Adrenal gland (tissue), 12 donors: ENCODE results near the gene CEP78. TPM values are rescaled to one million over a fixed set of nuclear protein-coding genes. Genes with fewer than 3 reads are reported as not detected.

ENCODE experiments used
- DNase-seq, 7 donors: peaks; one replicate each; pipeline ENCODE4 v3.0.0-alpha.2; 2019 to 2020
- H3K27ac ChIP-seq, 5 donors: fragments of 200-600 bp; sonication (generic) in 4 of 5; 1 replicate in 3 of 5; 2 replicates in 2 of 5; pipeline versions ENCODE4 v1.5.1 to v1.8.0; 2016 to 2020; ENCODE audit warnings: mild to moderate bottlenecking in 1 of 5
- H3K27me3 ChIP-seq: fragments of 200-600 bp; 2 replicates; pipeline ENCODE4 v1.8.0; 2021
- H3K36me3 ChIP-seq, 2 donors: fragments of 200-600 bp; replicated peaks in 1 of 2; 1 replicate in 1 of 2; 2 replicates in 1 of 2; pipeline versions ENCODE4 v1.5.1 to v1.8.0; 2018 to 2022
- H3K4me1 ChIP-seq, 2 donors: fragments of 200-600 bp; replicated peaks in 1 of 2; 1 replicate in 1 of 2; 2 replicates in 1 of 2; pipeline versions ENCODE4 v1.5.1 to v1.8.0; 2018 to 2021
- H3K4me3 ChIP-seq, 4 donors: fragments of 200-600 bp; sonication (generic) in 3 of 4; one replicate each; pipeline ENCODE4 v1.5.1; 2016 to 2018
- H3K9me3 ChIP-seq, 3 donors: fragments of 200-600 bp; sonication (generic) in 1 of 3; replicated peaks in 1 of 3; 1 replicate in 2 of 3; 2 replicates in 1 of 3; pipeline versions ENCODE4 v1.5.1 to v1.8.0; 2016 to 2021
- POLR2A ChIP-seq, 2 donors: fragments of 450-650 bp; IDR thresholded peaks; one replicate each; pipeline ENCODE4 v1.6.1; 2017; ENCODE audit warnings: antibody characterized with exemption in 2 of 2, mild to moderate bottlenecking in 2 of 2, moderate library complexity in 1 of 2
- WGBS, 4 donors: extraction: QIAGEN DNeasy Blood & Tissue Kit in 2 of 4; methylation state at CpG; one replicate each; pipeline versions ENCODE4 v1.1.5 to v1.1.7; 2013 to 2017; 5-methylcytosine and 5-hydroxymethylcytosine counted together
- intact Hi-C, 2 donors: fragments of 100-400 bp; cut with DNase I; formaldehyde crosslinking; loops; one replicate each; pipeline versions ENCODE4 v1.14.1 to v1.15.0; 2022 to 2023
- polyA plus RNA-seq, 3 donors: library from polyadenylated mRNA; stranded (reverse); fragments of 200-250 nt in 2 of 3; fragments of 350-450 nt in 1 of 3; fragmentation: Illumina TruSeq in 1 of 3; extraction: RNeasy Lipid Tissue Mini Kit (QIAGEN cat#74804) in 1 of 3; gene quantifications; one replicate each; pipeline ENCODE4 v1.2.3, GENCODE V29; 2013 to 2014
- small RNA-seq, 2 donors: library from RNA; depleted of rRNA; stranded (forward); fragments of <200 nt; gene quantifications; one replicate each; pipeline ENCODE3, GENCODE V24; 2016
- total RNA-seq, 9 donors: library from RNA; depleted of rRNA in 4 of 9; stranded (reverse); fragments of >200 nt in 4 of 9; fragments of 120-200 nt in 1 of 9; fragmentation: NEBNext Ultra II Directional in 1 of 9; extraction: Animal tissue kit (Norgen Biotek cat#: 25700) in 1 of 9; gene quantifications; one replicate each; pipeline versions ENCODE4 v1.1.0 to v1.2.4, GENCODE V29; 2013 to 2023
- TF ChIP-seq, protein P1 (sequence below), 6 experiments: fragments of 450-650 bp in 4 of 6; fragments of 200-600 bp in 2 of 6; sonication (generic) in 1 of 6; IDR thresholded peaks; 1 replicate in 5 of 6; 2 replicates in 1 of 6; pipeline versions ENCODE4 v1.5.1 to v1.8.0; 2016 to 2021; ENCODE audit warnings: antibody characterized with exemption in 6 of 6, mild to moderate bottlenecking in 2 of 6, moderate library complexity in 1 of 6
- donor health status: healthy with polysubstance abuse.
- donor health status: Bipolar disorder and iron deficiency.
- donor health status: DM: yes; HTN: yes; CAD: no.
- donor health status: DM: no; HTN: no; CAD: no.
- donor health status: DM: no; HTN: no; CAD: no.
- donor health status: DM: yes; HTN: yes; CAD: no.

The CEP78 gene
- total and polyA plus RNA-seq, 12 donors: 5.5 to 18.5 (median 10.0) TPM

DNA sequence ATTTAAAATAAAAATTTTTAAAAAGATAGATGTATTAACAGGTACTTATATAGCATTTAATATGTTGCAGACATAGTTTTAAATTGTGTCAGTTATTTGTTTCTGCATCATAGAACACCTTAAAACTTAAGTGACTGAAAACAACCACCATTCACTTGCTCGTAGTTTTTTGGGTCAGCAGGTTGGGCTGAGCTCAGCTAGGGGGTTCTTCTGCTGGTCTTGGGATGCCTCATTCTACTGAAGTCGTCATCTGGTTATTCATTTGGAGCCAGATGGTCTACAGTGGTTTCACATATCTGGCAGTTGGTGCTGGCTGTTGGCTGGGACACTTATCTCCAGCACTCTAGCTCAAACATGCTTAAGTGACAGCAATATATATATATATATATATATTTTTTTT is 90.7 kb downstream of the CEP78 start:
- Histone ChIP-seq H3K27me3 (no peaks in the 10 kb centered on the region), H3K27ac (no peak overlapping the region), H3K9me3 (no peaks in the 10 kb centered on the region), H3K4me1 (peaks cover 7 to 12% of the 10 kb centered on the region in 2 donors), H3K36me3 (no peaks in the 10 kb centered on the region), H3K4me3 (no peak overlapping the region)
- TF ChIP-seq POLR2A (IDR thresholded peaks at IDR 0.05): no peak
- TF ChIP-seq, protein P1, sequence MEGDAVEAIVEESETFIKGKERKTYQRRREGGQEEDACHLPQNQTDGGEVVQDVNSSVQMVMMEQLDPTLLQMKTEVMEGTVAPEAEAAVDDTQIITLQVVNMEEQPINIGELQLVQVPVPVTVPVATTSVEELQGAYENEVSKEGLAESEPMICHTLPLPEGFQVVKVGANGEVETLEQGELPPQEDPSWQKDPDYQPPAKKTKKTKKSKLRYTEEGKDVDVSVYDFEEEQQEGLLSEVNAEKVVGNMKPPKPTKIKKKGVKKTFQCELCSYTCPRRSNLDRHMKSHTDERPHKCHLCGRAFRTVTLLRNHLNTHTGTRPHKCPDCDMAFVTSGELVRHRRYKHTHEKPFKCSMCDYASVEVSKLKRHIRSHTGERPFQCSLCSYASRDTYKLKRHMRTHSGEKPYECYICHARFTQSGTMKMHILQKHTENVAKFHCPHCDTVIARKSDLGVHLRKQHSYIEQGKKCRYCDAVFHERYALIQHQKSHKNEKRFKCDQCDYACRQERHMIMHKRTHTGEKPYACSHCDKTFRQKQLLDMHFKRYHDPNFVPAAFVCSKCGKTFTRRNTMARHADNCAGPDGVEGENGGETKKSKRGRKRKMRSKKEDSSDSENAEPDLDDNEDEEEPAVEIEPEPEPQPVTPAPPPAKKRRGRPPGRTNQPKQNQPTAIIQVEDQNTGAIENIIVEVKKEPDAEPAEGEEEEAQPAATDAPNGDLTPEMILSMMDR (IDR thresholded peaks at IDR 0.05): no peak
- intact Hi-C loops: no loop called here
- 90 to 96% (median 93%) methylated on average over 2 of the region's 2 CpGs for WGBS, 4 donors
- DNase-seq: no peak

Small RNAs within 50 kb of the gene (small RNA-seq; reads per million reads assigned to genes)
- 0 reads per million in 2 donors for gene AL353705.4

Other genes with a start within 250 kb of the CEP78 start
- 10 to 100 TPM; 36.3 to 71.7 (median 48.0) TPM for gene GNAQ, start 204.3 kb upstream of the CEP78 start, total RNA-seq
- 10 to 100 TPM; 15.8 to 44.2 (median 24.6) TPM for gene GNAQ, start 204.3 kb upstream of the CEP78 start, polyA plus RNA-seq
- gene PSAT1, start 61.0 kb downstream of the CEP78 start, total RNA-seq: 100 to 1,000 TPM in 5 of 9 donors, 10 to 100 TPM in 4; 20.5 to 168 (median 100) TPM
- gene PSAT1, start 61.0 kb downstream of the CEP78 start, polyA plus RNA-seq: 10 to 100 TPM; 31.7 to 47.2 (median 45.9) TPM